GM12891 (cell line): Measurements from ENCODE around the gene CSPG4.

Experiments used
- POLR2A ChIP-seq: IDR thresholded peaks from 2 replicates; pipeline ENCODE4 v1.6.1; 2011; ENCODE audit warnings: low read depth, low read length, control low read depth
- POLR2AphosphoS5 ChIP-seq: IDR thresholded peaks from 2 replicates; pipeline ENCODE4 v1.6.1; 2011; ENCODE audit warnings: low read depth, low read length, control low read depth
- POU2F2 ChIP-seq: IDR thresholded peaks from 2 replicates; pipeline ENCODE4 v1.6.1; 2011; ENCODE audit warnings: low read depth, mild to moderate bottlenecking, control low read depth, low read length, moderate library complexity
- TAF1 ChIP-seq: IDR thresholded peaks from 2 replicates; pipeline ENCODE4 v1.6.1; 2011; ENCODE audit warnings: low read depth, low read length, control low read depth

DNA sequence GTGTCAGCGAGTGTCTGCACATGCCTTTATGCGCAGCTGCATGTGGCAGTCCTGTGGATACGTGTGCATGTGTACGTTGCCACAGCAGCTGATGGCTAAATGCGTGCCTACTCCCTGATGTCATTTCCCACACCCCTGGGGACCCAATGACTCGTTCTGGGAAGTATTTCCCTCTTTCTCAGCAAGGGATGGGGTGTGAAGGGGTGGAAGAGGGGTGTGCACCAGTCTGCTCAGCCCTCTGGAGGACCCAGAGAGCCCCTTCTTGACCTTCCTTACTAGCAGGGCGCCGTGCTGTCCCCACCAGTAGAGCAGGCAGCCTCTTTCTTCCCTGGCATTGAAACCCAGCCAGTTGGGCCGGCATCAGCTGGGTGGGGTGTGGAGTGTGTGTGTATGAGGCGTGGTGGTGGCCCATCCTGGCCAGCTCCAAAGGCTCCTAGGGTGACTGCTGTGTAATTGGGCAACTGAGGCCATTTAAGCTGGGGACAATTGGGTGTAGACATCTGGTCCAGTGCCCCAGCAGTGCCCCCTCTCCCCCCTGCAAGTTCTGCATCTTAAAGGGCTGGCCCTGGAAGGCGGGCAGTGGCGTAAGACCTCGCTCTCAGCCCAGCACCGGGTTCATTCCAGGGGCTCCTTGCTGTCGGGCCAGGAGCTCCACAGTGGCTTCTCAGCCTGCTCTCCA lies 45.7 kb downstream of the CSPG4 start:
- TF ChIP-seq POLR2A, result no peak
- no peak for TF ChIP-seq TAF1
- TF ChIP-seq POU2F2, result no peak
- TF ChIP-seq POLR2AphosphoS5, result no peak
